Coronary artery (tissue), 2 donors: ENCODE results near the gene STEAP4.

Source experiments
- DNase-seq: peaks from one replicate; pipeline ENCODE4 v3.0.0-alpha.2; 2017; ENCODE audit warnings: low spot score
- H3K27ac ChIP-seq, 2 donors: fragments of 200-600 bp; sonication (generic); one replicate each; pipeline ENCODE4 v1.5.1; 2016 to 2019
- H3K4me3 ChIP-seq: fragments of 200-600 bp; sonication (generic); 2 replicates; pipeline ENCODE4 v1.5.1; 2016; ENCODE audit warnings: mild to moderate bottlenecking, moderate library complexity
- CTCF ChIP-seq: fragments of 200-600 bp; sonication (generic); IDR thresholded peaks from one replicate; pipeline ENCODE4 v1.5.1; 2019; ENCODE audit warnings: antibody characterized with exemption

The STEAP4 gene

GRCh38 chr7:88315522-88315921 lies 8.8 kb upstream of the STEAP4 start:
- no peak overlapping the region for H3K4me3 ChIP-seq
- DNase-seq = no peak
- H3K27ac ChIP-seq = no peak overlapping the region
- no peak for TF ChIP-seq CTCF

DNA sequence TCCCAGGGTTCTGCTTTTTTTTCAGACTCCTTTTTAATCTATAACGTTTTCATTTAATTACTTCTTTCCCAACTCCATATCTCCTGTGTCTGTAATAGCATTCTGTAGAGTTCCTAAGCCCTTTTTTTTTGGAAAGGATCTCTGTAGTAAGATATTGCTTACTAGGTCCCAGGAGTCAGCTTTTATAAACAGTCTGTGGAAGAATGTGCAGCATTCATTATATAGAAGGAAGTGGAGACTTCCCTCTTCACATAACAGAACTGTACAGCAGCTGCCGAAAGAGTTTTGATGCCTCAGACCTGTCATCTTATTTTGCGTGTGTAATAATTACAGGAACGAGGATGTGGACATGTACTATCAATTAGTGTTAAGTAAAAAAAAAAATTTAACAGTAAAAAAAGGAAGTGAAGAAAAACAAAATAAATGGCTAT lies 7.4 kb upstream of the STEAP4 start:
- no peak for DNase-seq
- Histone ChIP-seq H3K27ac (no peak overlapping the region), H3K4me3 (no peak overlapping the region)
- no peak for TF ChIP-seq CTCF

DNA sequence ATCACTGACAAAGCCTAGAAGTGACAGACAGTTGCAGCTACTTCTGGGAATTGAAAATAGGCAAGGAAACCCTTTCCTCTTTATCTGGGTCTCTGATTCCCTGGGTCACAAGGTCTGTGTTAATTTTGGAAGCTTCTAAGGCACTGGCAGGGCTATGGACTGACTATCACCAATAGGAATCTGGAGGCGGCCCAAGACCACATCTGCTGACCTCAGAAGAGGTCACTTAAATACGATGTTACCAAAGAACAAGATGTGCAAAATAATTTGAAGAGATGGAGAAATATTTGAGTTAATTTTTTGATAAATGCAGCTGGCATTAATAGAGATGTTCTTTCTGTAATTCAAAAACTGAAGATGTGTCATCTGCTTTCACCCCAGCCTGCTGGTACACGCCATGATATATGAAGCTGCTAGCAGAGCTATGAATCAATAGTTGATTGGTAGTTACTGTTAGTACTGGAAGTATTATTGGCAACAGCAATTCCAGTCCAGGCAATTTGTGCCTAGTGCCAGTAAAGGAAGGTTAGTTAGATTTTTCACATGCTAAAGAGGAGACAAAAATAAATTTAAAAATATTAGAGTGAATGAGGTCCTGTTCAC lies 5.5 kb upstream of the STEAP4 start:
- no peak overlapping the region for H3K4me3 ChIP-seq
- DNase-seq = no peak
- TF ChIP-seq CTCF = no peak
- peak overlapping the region in 1 of 2 donors; percentile 8 for H3K27ac ChIP-seq

- no peak for TF ChIP-seq CTCF
- DNase-seq = no peak
- no peak overlapping the region for H3K4me3 ChIP-seq
- H3K27ac ChIP-seq = no peak overlapping the region
These were observed 5.0 kb upstream of the STEAP4 start for GRCh38 chr7:88311675-88312036.

- TF ChIP-seq CTCF = no peak
- H3K4me3 ChIP-seq = no peak overlapping the region
- DNase-seq = no peak
These were observed 4.4 kb upstream of the STEAP4 start for GRCh38 chr7:88310956-88311674.

DNA sequence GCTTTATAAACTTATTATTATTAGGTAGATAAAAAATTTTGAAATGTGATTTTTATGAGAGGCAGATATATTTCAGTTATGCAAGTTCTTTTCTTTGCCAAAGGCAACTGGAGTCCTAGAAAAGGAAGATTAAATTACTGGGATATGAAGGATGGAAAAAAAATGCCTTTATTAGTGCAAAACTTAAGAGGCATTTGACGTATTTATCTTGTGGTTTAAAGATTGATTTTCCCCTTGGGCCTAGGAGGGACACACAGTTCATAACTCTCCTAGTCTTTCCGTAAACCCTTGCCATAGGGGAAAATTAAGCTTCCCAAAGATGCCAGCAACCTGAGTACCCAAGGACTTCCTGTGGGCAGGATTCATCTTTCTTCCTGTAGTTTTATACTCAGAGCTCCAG lies 3.1 kb upstream of the STEAP4 start:
- Histone ChIP-seq H3K4me3 (no peak overlapping the region), H3K27ac (peak overlapping the region in 1 of 2 donors; percentile 44)
- no peak for DNase-seq
- TF ChIP-seq CTCF = no peak

More at GRCh38 chr7:88310956-88311674, 4.4 kb upstream of the STEAP4 start:
- no peak overlapping the region for H3K27ac ChIP-seq

DNA sequence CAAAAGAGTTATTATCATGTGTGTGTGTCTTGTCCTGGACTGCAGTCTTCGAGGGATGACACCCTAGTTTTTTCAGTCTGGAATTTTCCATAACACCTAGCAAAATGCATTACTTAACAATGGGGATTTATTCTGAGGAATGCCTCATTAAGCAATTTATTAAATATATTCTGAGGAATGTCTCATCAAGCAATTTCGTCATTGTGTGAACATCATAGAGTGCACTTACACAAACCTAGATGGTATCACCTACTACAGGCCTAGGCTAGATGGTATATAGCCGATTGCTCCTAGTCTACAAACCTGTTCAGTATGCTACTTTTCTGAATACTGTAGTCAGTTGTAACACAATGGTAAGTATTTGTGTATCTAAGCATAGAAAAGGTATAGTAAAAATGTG lies 1.1 kb upstream of the STEAP4 start:
- Histone ChIP-seq H3K27ac (no peak overlapping the region), H3K4me3 (no peak overlapping the region)
- no peak for TF ChIP-seq CTCF
- no peak for DNase-seq
